Pancreas (tissue), 10 donors: ENCODE results near the gene C12orf43. TPM values are rescaled to one million over a fixed set of nuclear protein-coding genes. Genes with fewer than 3 reads are reported as not detected.

ENCODE experiments used
- ATAC-seq, 4 donors: fragments of 200-7000 bp; cut with Tn5 transposase; one replicate each; pipeline versions ENCODE4 v1.8.0 to v1.9.1; 2020; ENCODE audit warnings: mild to moderate bottlenecking in 4 of 4, moderate library complexity in 4 of 4
- DNase-seq, 6 donors: peaks; one replicate each; pipeline ENCODE4 v3.0.0-alpha.2; 2020
- FAIRE-seq: peaks from 2 replicates; lab custom pipeline; 2012; peaks lifted over from hg19 to GRCh38; lab: Jason Lieb, UNC
- H3K27ac ChIP-seq, 4 donors: fragments of 200-600 bp; sonication (generic); 1 replicate in 3 of 4; 2 replicates in 1 of 4; pipeline versions ENCODE4 v1.5.0 to v1.8.0; 2020
- H3K27me3 ChIP-seq, 4 donors: fragments of 200-600 bp; one replicate each; pipeline ENCODE4 v1.8.0; 2021
- H3K36me3 ChIP-seq, 3 donors: fragments of 200-600 bp; sonication (generic) in 1 of 3; one replicate each; pipeline versions ENCODE4 v1.5.0 to v1.8.0; 2020 to 2021
- H3K4me1 ChIP-seq, 3 donors: fragments of 200-600 bp; one replicate each; pipeline ENCODE4 v1.8.0; 2021
- H3K4me3 ChIP-seq, 4 donors: fragments of 200-600 bp; sonication (generic) in 2 of 4; one replicate each; pipeline versions ENCODE4 v1.5.0 to v1.8.0; 2020 to 2021
- H3K9me3 ChIP-seq, 4 donors: fragments of 200-600 bp; one replicate each; pipeline ENCODE4 v1.8.0; 2021
- CTCF ChIP-seq, 4 donors: fragments of 200-600 bp; sonication (generic) in 3 of 4; IDR thresholded peaks; one replicate each; pipeline versions ENCODE4 v1.5.0 to v1.8.0; 2021; ENCODE audit warnings: antibody characterized with exemption in 4 of 4
- WGBS, 2 donors: extraction: QIAGEN DNeasy Blood & Tissue Kit; methylation state at CpG; one replicate each; pipeline ENCODE4 v1.1.7; 2013; 5-methylcytosine and 5-hydroxymethylcytosine counted together
- intact Hi-C, 3 donors: fragments of 100-400 bp; cut with DNase I; formaldehyde crosslinking; loops; one replicate each; pipeline versions ENCODE4 v1.11.1 to v1.14.2; 2022
- polyA plus RNA-seq, 2 donors: library from polyadenylated mRNA; stranded (reverse); fragments of 200-250 nt; gene quantifications; one replicate each; pipeline ENCODE4 v1.2.3, GENCODE V29; 2013
- total RNA-seq, 6 donors: library from RNA; stranded (reverse); fragmentation: NEBNext Ultra II Directional in 4 of 6; extraction: Animal tissue kit (Norgen Biotek cat#: 25700) in 4 of 6; gene quantifications; one replicate each; pipeline versions ENCODE4 v1.2.1 to v1.2.4, GENCODE V29; 2021 to 2023
- donor health status: healthy with polysubstance abuse.
- donor health status: DM: no; HTN: no; CAD: no; lungs with moderate emphysema.
- donor health status: DM: no; HTN: no; CAD: no.
- donor health status: control.
- donor health status: control.
- donor health status: Bipolar disorder and iron deficiency.
- donor health status: DM: yes; HTN: yes; CAD: no.
- donor health status: DM: no; HTN: no; CAD: no.
- donor health status: DM: no; HTN: no; CAD: no.
- donor health status: DM: yes; HTN: yes; CAD: no.

Gene C12orf43
- total and polyA plus RNA-seq, 8 donors: 4.5 to 7.9 (median 6.8) TPM

GRCh38 chr12:120960657-120961056 is 55.6 kb downstream of the C12orf43 start:
- WGBS, 2 donors: 74 to 81% methylated on average over 7 of the region's 7 CpGs
- DNase-seq (no peak), FAIRE-seq (no peak), ATAC-seq (no peak)
- Histone ChIP-seq H3K4me3 (no peak overlapping the region), H3K27ac (no peak overlapping the region), H3K27me3 (no peaks in the 10 kb centered on the region), H3K4me1 (no peaks in the 10 kb centered on the region), H3K9me3 (no peaks in the 10 kb centered on the region), H3K36me3 (no peaks in the 10 kb centered on the region)
- intact Hi-C loops: no loop called here
- no peak for TF ChIP-seq CTCF (IDR thresholded peaks at IDR 0.05)

- FAIRE-seq (no peak), ATAC-seq (no peak), DNase-seq (no peak)
- Histone ChIP-seq H3K27ac (no peak overlapping the region), H3K9me3 (no peaks in the 10 kb centered on the region), H3K4me1 (no peaks in the 10 kb centered on the region), H3K27me3 (no peaks in the 10 kb centered on the region), H3K36me3 (no peaks in the 10 kb centered on the region), H3K4me3 (no peak overlapping the region)
- intact Hi-C loops: no loop called here
- TF ChIP-seq CTCF (IDR thresholded peaks at IDR 0.05): no peak
- 75 to 82% methylated on average over 13 of the region's 13 CpGs for WGBS, 2 donors
Observed at GRCh38 chr12:120959111-120959878, 57.0 kb downstream of the C12orf43 start.

DNA sequence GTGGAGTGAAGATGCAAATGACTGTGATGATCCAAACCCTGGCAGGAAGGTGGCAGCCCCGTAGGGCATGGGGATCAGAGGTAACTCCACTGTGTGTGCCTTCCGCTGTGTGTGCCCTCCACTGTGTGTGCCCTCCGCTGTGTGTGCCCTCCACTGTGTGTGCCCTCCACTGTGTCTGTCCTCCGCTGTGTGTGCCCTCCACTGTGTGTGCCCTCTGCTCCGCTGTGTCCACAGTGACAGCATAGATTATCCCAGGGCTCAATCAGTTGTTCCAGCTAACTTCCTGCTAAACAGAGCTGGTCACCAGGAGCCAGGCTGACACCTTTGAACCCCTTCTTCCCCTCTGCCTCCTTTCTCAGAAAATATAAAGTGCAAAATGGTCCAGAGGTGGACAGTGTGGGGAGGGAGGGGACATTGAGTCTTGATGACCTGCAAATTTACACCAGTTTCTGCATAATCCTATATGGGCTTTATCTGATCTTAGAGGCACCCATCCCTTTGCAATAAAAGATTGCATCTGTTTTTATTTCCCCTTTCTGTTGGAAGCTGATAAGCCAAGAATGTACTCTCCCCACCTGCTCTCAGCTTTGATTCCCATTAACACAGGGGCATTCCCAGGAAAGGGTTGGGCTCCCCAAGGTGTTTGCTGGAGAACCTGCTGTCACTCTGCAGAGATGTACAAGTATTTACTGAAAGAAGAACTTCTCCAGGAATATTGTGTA is 59.5 kb downstream of the C12orf43 start:
- Histone ChIP-seq H3K4me3 (no peak overlapping the region), H3K4me1 (no peaks in the 10 kb centered on the region), H3K36me3 (no peaks in the 10 kb centered on the region), H3K27ac (no peak overlapping the region), H3K27me3 (no peaks in the 10 kb centered on the region), H3K9me3 (no peaks in the 10 kb centered on the region)
- intact Hi-C loops: no loop called here
- no peak for DNase-seq
- ATAC-seq: peak in 1 of 4 donors; percentile 15
- no peak for TF ChIP-seq CTCF (IDR thresholded peaks at IDR 0.05)
- FAIRE-seq: no peak
- WGBS, 2 donors: 71 to 79% methylated on average over 5 of the region's 5 CpGs

GRCh38 chr12:120955232-120955631 is 61.1 kb downstream of the C12orf43 start:
- ATAC-seq (no peak), FAIRE-seq (no peak)

More at GRCh38 chr12:120955232-120955631, 61.1 kb downstream of the C12orf43 start:
- intact Hi-C loops: no loop called here
- Histone ChIP-seq H3K9me3 (no peaks in the 10 kb centered on the region), H3K27ac (no peak overlapping the region), H3K27me3 (no peaks in the 10 kb centered on the region), H3K4me3 (no peak overlapping the region), H3K4me1 (no peaks in the 10 kb centered on the region), H3K36me3 (no peaks in the 10 kb centered on the region)
- 77 to 79% methylated on average over 4 of the region's 4 CpGs for WGBS, 2 donors
- DNase-seq: no peak
- TF ChIP-seq CTCF (IDR thresholded peaks at IDR 0.05): no peak
